Tibial nerve (tissue), 4 donors: ENCODE data around the gene ATXN1L.

Experiments
- EP300 ChIP-seq, 2 donors: sonication (generic); formaldehyde crosslinking; IDR thresholded peaks; one replicate each; pipeline ENCODE4 v1.6.1; 2017; ENCODE audit warnings: antibody characterized with exemption in 2 of 2, mild to moderate bottlenecking in 1 of 2
- TF ChIP-seq, protein P1 (sequence below), 5 experiments: fragments of 200-600 bp in 3 of 5; fragments of 450-650 bp in 2 of 5; sonication (generic) in 3 of 5; IDR thresholded peaks; one replicate each; pipeline ENCODE4 v1.5.1; 2016 to 2019; ENCODE audit warnings: antibody characterized with exemption in 5 of 5, mild to moderate bottlenecking in 3 of 5, moderate library complexity in 2 of 5

DNA sequence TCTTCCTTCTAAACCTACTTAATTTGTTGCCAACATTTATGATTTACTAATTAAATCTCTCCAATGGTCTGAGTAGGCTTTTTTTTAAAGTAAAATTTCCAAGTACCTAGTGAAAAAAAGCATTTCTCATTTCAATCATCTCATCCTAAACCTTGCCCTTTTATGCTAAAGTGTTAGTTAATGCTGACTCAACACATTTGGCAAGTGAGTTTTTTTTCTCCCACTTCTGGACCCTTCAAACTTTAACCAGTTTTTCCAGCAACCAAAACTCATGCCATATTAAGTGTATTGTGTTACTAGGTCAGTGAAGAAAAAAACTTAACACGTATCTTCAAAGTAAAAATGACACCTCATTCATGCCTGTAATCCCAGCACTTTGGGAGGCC, 42.5 kb upstream of the ATXN1L start:
- TF ChIP-seq, protein P1, sequence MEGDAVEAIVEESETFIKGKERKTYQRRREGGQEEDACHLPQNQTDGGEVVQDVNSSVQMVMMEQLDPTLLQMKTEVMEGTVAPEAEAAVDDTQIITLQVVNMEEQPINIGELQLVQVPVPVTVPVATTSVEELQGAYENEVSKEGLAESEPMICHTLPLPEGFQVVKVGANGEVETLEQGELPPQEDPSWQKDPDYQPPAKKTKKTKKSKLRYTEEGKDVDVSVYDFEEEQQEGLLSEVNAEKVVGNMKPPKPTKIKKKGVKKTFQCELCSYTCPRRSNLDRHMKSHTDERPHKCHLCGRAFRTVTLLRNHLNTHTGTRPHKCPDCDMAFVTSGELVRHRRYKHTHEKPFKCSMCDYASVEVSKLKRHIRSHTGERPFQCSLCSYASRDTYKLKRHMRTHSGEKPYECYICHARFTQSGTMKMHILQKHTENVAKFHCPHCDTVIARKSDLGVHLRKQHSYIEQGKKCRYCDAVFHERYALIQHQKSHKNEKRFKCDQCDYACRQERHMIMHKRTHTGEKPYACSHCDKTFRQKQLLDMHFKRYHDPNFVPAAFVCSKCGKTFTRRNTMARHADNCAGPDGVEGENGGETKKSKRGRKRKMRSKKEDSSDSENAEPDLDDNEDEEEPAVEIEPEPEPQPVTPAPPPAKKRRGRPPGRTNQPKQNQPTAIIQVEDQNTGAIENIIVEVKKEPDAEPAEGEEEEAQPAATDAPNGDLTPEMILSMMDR (IDR thresholded peaks at IDR 0.05), result no peak
- TF ChIP-seq EP300 (IDR thresholded peaks at IDR 0.05), result no peak
